Measurements from ENCODE around the gene ZFPM1. TPM values are rescaled to one million over a fixed set of nuclear protein-coding genes. Genes with fewer than 3 reads are reported as not detected.

The ZFPM1 gene
- polyA plus RNA-seq, 1 of the 3 experiments (the other 2 are of a cell fraction) = 1.2 TPM

DNA sequence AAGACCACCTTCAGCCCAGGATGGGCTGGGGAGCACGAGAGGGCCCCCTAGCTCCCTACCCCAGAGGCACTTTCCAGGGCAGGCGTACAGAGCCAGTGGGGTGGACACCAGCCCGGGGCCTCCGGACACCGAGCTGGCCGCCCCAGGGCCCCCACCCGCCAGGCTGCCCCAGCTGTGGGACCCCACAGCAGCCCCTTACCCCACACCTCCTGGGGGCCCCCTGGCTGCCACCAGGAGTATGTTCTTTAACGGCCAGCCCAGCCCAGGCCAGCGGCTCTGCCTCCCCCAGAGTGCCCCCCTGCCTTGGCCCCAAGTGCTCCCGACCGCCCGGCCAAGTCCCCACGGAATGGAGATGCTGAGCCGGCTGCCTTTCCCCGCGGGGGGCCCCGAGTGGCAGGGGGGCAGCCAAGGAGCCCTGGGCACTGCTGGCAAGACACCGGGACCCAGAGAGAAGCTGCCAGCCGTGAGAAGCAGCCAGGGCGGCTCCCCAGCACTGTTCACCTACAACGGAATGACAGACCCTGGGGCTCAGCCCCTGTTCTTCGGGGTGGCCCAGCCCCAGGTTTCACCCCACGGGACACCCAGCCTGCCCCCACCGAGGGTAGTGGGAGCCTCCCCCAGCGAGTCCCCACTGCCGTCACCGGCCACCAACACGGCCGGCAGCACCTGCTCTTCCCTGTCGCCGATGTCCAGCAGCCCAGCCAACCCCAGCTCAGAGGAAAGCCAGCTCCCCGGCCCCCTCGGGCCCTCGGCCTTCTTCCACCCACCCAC lies 24.3 kb upstream of the ZFPM1 start (continued):
- TF ChIP-seq TEAD4 (IDR thresholded peaks at IDR 0.05; ENCODE audit: borderline replicate concordance, insufficient read depth) = no peak
- TF ChIP-seq RFX5 (IDR thresholded peaks at IDR 0.05; ENCODE audit: low read length) = no peak
- TF ChIP-seq TCF12 (IDR thresholded peaks at IDR 0.05) = no peak

DNA sequence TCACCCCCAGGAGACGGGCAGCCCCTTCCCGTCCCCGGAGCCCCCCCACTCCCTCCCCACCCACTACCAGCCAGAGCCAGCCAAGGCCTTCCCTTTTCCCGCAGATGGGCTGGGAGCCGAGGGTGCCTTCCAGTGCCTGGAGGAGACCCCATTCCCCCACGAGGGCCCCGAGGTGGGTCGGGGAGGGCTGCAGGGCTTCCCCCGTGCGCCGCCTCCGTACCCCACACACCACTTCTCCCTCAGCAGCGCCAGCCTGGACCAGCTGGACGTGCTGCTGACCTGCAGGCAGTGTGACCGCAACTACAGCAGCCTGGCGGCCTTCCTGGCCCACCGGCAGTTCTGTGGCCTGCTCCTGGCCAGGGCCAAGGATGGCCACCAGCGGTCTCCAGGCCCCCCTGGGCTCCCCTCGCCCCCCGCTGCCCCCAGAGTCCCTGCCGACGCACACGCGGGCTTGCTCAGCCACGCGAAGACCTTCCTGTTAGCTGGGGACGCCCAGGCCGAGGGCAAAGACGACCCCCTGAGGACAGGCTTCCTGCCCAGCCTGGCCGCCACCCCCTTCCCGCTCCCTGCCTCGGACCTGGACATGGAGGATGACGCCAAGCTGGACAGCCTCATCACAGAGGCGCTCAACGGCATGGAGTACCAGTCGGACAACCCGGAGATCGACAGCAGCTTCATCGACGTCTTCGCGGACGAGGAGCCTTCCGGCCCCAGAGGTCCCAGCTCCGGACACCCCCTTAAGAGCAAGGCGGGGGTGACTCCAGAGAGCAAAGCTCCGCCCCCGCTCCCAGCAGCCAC lies 23.5 kb upstream of the ZFPM1 start:
- no peaks in the 10 kb centered on the region for H3K9me2 ChIP-seq
- H3K9ac ChIP-seq = no peak overlapping the region
- H3K27ac ChIP-seq (ENCODE audit: low read depth in 2 of 2, low read length in 1 of 2) = no peak overlapping the region
- POLR2A ChIA-PET = no interaction called here
- CTCF ChIA-PET = interaction anchor here (1.0 to 3.4 kb wide), 3 partner anchors 8 to 23 kb away, joined by 3 to 37 read pairs (median 3); no protein-coding TSS in a partner anchor
- H4K20me1 ChIP-seq (ENCODE audit: insufficient read depth) = no peaks in the 10 kb centered on the region
- H2AFZ ChIP-seq (ENCODE audit: low read depth) = no peak overlapping the region
- H3K36me3 ChIP-seq (replicated peaks in 1 of 2; ENCODE audit: control insufficient read depth in 1 of 2, insufficient read depth in 2 of 2, low read length in 1 of 2) = no peaks in the 10 kb centered on the region
- TF ChIP-seq FOXJ3 (CRISPR knock-in tag; IDR thresholded peaks at IDR 0.05) (no peak), CHD2 (IDR thresholded peaks at IDR 0.05; ENCODE audit: low read length, partially characterized antibody) (no peak), YY1 (IDR thresholded peaks at IDR 0.05; ENCODE audit: low read depth) (no peak), ELF1 (IDR thresholded peaks at IDR 0.05) (no peak), RXRA (IDR thresholded peaks at IDR 0.05; ENCODE audit: borderline replicate concordance, low read depth) (no peak), SIN3A (IDR thresholded peaks at IDR 0.05; ENCODE audit: borderline replicate concordance, low read depth, low read length) (no peak), RAD21 (IDR thresholded peaks at IDR 0.05; ENCODE audit: low read length) (no peak), NFIC (IDR thresholded peaks at IDR 0.05; ENCODE audit: borderline replicate concordance) (no peak), TEAD4 (IDR thresholded peaks at IDR 0.05; ENCODE audit: borderline replicate concordance, insufficient read depth) (no peak), FOXM1 (IDR thresholded peaks at IDR 0.05; ENCODE audit: low read depth) (no peak), RCOR1 (IDR thresholded peaks at IDR 0.05; ENCODE audit: low read length) (no peak), TAF1 (IDR thresholded peaks at IDR 0.05; ENCODE audit: borderline replicate concordance, low read depth, low read length) (no peak), MXI1 (IDR thresholded peaks at IDR 0.05; ENCODE audit: low read depth, low read length) (no peak), GABPA (IDR thresholded peaks at IDR 0.05; ENCODE audit: low read depth) (no peak), GATA2 (CRISPR knock-in tag; IDR thresholded peaks at IDR 0.05) (no peak), FOSL2 (IDR thresholded peaks at IDR 0.05; ENCODE audit: borderline replicate concordance, low read depth) (no peak)
- TF ChIP-seq, protein P1, sequence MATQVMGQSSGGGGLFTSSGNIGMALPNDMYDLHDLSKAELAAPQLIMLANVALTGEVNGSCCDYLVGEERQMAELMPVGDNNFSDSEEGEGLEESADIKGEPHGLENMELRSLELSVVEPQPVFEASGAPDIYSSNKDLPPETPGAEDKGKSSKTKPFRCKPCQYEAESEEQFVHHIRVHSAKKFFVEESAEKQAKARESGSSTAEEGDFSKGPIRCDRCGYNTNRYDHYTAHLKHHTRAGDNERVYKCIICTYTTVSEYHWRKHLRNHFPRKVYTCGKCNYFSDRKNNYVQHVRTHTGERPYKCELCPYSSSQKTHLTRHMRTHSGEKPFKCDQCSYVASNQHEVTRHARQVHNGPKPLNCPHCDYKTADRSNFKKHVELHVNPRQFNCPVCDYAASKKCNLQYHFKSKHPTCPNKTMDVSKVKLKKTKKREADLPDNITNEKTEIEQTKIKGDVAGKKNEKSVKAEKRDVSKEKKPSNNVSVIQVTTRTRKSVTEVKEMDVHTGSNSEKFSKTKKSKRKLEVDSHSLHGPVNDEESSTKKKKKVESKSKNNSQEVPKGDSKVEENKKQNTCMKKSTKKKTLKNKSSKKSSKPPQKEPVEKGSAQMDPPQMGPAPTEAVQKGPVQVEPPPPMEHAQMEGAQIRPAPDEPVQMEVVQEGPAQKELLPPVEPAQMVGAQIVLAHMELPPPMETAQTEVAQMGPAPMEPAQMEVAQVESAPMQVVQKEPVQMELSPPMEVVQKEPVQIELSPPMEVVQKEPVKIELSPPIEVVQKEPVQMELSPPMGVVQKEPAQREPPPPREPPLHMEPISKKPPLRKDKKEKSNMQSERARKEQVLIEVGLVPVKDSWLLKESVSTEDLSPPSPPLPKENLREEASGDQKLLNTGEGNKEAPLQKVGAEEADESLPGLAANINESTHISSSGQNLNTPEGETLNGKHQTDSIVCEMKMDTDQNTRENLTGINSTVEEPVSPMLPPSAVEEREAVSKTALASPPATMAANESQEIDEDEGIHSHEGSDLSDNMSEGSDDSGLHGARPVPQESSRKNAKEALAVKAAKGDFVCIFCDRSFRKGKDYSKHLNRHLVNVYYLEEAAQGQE (IDR thresholded peaks at IDR 0.05; ENCODE audit: low read depth, low read length) = no peak
- TF ChIP-seq, protein P2, sequence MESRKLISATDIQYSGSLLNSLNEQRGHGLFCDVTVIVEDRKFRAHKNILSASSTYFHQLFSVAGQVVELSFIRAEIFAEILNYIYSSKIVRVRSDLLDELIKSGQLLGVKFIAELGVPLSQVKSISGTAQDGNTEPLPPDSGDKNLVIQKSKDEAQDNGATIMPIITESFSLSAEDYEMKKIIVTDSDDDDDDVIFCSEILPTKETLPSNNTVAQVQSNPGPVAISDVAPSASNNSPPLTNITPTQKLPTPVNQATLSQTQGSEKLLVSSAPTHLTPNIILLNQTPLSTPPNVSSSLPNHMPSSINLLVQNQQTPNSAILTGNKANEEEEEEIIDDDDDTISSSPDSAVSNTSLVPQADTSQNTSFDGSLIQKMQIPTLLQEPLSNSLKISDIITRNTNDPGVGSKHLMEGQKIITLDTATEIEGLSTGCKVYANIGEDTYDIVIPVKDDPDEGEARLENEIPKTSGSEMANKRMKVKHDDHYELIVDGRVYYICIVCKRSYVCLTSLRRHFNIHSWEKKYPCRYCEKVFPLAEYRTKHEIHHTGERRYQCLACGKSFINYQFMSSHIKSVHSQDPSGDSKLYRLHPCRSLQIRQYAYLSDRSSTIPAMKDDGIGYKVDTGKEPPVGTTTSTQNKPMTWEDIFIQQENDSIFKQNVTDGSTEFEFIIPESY (IDR thresholded peaks at IDR 0.05; ENCODE audit: borderline replicate concordance, low read depth) = no peak
- TF ChIP-seq, protein P3, sequence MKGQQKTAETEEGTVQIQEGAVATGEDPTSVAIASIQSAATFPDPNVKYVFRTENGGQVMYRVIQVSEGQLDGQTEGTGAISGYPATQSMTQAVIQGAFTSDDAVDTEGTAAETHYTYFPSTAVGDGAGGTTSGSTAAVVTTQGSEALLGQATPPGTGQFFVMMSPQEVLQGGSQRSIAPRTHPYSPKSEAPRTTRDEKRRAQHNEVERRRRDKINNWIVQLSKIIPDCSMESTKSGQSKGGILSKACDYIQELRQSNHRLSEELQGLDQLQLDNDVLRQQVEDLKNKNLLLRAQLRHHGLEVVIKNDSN (IDR thresholded peaks at IDR 0.05; ENCODE audit: borderline replicate concordance, low read depth) = no peak
- H3K4me3 ChIP-seq (ENCODE audit: low read depth in 2 of 2, low read length in 1 of 2) = no peak overlapping the region
- H3K4me1 ChIP-seq (ENCODE audit: control insufficient read depth in 1 of 2, insufficient read depth in 2 of 2, low read depth in 1 of 2, low read length in 1 of 2) = no peaks in the 10 kb centered on the region; a peak in 1 of 4 replicates
- 86% methylated on average over 35 of the region's 48 CpGs for WGBS (ENCODE audit: low lambda C conversion rate)
- no peak for DNase-seq
- no peak overlapping the region for H3K4me2 ChIP-seq
- H3K27me3 ChIP-seq (ENCODE audit: insufficient read depth) = no peaks in the 10 kb centered on the region
- no peaks in the 10 kb centered on the region for H3K9me3 ChIP-seq
- no peaks in the 10 kb centered on the region for H3F3A ChIP-seq (replicated peaks; ENCODE audit: insufficient read depth)
- no peaks in the 10 kb centered on the region for H3K79me2 ChIP-seq (ENCODE audit: insufficient read depth)

Measured in SK-N-SH (cell line).